Neural crest cell (in vitro differentiated cells): Measurements from ENCODE around the gene STPG3. TPM values are rescaled to one million over a fixed set of nuclear protein-coding genes. Genes with fewer than 3 reads are reported as not detected.

Experiments
- DNase-seq: peaks from one replicate; pipeline ENCODE4 v3.0.0; 2021; ENCODE audit warnings: low read depth, mixed read lengths, low spot score
- H3K27ac Mint-ChIP-seq: one replicate; pipeline ENCODE4 v1.8.0; 2021; ENCODE audit warnings: mild to moderate bottlenecking, mixed read lengths; ENCODE audit not compliant: unreplicated experiment
- H3K27me3 Mint-ChIP-seq: 2 replicates; pipeline ENCODE4 v1.8.0; 2021; ENCODE audit warnings: low read depth, mild to moderate bottlenecking, mixed read lengths
- H3K36me3 Mint-ChIP-seq: 2 replicates; pipeline ENCODE4 v1.8.0; 2021; ENCODE audit warnings: low read depth, mild to moderate bottlenecking, mixed read lengths
- H3K4me1 Mint-ChIP-seq: 2 replicates; pipeline ENCODE4 v1.8.0; 2021; ENCODE audit warnings: mixed read lengths
- H3K4me3 Mint-ChIP-seq: one replicate; pipeline ENCODE4 v1.8.0; 2021; ENCODE audit warnings: mild to moderate bottlenecking, mixed read lengths
- H3K9me3 Mint-ChIP-seq: 2 replicates; pipeline ENCODE4 v1.8.0; 2021; ENCODE audit warnings: mixed read lengths
- total RNA-seq: library from RNA; stranded (reverse); gene quantifications from 2 replicates; pipeline ENCODE4 v1.2.1, GENCODE V29; 2021
- TF ChIP-seq, protein P1 (sequence below): fragments of 200-600 bp; sonication (generic); conservative IDR thresholded peaks from 2 replicates; pipeline ENCODE4 v1.5.0; 2021; ENCODE audit warnings: antibody characterized with exemption, mild to moderate bottlenecking

Gene STPG3
- total RNA-seq, 1 donor from 2014 or later: 0.26 TPM

DNA sequence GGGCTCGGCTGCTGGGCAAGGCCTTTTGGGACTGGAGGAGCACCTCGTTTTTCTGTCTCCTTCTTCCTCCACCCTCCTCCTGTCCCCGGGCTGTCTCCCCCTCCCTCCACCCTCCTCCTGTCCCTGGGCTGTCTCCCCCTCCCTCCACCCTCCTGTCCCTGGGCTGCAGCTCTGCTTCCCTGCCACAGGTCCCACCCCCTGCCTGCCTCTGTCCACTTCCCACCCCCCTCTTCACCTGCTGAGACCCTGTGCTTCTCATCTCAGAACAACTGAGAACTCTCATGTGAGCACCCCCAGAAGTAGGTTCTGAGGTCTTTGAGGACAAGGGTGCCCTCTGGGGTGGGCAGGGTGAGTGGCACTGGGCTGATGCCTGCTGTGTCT is 20.6 kb downstream of the STPG3 start:
- TF ChIP-seq, protein P1, sequence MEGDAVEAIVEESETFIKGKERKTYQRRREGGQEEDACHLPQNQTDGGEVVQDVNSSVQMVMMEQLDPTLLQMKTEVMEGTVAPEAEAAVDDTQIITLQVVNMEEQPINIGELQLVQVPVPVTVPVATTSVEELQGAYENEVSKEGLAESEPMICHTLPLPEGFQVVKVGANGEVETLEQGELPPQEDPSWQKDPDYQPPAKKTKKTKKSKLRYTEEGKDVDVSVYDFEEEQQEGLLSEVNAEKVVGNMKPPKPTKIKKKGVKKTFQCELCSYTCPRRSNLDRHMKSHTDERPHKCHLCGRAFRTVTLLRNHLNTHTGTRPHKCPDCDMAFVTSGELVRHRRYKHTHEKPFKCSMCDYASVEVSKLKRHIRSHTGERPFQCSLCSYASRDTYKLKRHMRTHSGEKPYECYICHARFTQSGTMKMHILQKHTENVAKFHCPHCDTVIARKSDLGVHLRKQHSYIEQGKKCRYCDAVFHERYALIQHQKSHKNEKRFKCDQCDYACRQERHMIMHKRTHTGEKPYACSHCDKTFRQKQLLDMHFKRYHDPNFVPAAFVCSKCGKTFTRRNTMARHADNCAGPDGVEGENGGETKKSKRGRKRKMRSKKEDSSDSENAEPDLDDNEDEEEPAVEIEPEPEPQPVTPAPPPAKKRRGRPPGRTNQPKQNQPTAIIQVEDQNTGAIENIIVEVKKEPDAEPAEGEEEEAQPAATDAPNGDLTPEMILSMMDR: no peak
- Mint-ChIP-seq H3K27me3 (no peaks in the 10 kb centered on the region), H3K4me1 (peaks cover 9% of the 10 kb centered on the region), H3K4me3 (no peak overlapping the region), H3K27ac (no peak overlapping the region), H3K9me3 (no peaks in the 10 kb centered on the region), H3K36me3 (peaks cover 6% of the 10 kb centered on the region)
- DNase-seq: no peak

DNA sequence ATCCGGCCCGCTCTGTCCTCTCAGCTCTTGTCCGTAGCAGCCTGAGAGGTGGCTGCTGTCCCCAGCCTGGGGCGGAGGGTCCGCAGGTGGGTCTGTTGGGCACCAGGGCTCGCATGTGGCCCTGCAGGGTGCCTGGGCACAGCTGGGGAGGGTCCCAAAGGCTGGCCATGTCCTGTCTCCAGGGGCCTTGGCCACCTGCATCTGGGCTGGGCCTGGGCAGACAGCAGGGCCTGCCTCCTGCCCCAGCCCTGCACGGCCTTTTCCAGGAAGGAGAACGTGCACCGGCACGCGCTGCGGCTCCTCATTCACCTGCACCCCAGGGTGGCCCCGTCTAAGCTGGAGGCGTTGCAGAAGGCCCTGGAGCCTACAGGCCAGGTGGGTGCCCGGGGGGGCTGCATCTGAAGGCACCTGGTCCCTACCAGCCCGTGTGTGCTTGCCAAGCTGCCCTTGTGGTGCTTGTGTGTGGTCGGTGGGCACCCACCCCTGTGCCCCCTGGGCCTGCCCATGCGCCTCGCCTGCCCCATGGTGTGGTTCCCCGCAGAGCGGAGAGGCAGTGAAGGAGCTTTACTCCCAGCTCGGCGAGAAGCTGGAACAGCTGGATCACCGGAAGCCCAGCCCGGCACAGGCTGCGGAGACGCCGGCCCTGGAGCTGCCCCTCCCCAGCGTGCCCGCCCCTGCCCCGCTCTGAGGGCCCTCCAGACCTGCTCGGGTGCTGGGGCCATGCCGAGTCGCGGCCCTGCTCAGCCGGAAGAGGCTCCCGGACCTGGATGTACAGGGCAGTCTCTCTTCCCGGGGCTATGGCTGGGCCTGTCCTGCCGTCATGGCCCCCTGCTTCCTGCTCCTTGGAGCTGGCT is 21.4 kb downstream of the STPG3 start:
- no peak for DNase-seq
- peaks cover 13% of the 10 kb centered on the region for H3K4me1 Mint-ChIP-seq
- H3K9me3 Mint-ChIP-seq: no peaks in the 10 kb centered on the region
- peaks cover 6% of the 10 kb centered on the region for H3K36me3 Mint-ChIP-seq
- H3K27me3 Mint-ChIP-seq: no peaks in the 10 kb centered on the region
- TF ChIP-seq, protein P1: no peak
- H3K4me3 Mint-ChIP-seq: no peak overlapping the region
- no peak overlapping the region for H3K27ac Mint-ChIP-seq

DNA sequence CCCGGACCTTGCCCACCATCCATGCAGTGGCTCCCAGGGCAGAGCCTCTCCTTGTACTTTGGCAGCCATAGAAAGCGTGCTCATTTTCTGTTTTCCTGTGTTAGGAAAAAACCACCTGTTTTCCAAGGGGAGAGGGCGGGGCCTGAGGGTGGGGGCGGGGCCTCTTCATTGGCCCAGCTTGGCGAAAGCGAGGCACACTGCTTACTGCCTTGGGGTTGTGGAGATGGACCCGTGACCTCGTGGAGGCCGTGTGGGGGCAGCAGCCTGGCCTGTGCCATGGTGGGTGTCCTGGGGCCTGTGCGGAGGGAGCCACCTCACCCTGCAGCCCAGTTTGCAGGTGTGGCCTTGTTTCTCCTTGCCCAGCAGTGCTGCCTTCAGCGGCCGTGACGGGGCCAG is 22.0 kb downstream of the STPG3 start:
- DNase-seq: no peak
- no peak overlapping the region for H3K27ac Mint-ChIP-seq
- no peaks in the 10 kb centered on the region for H3K27me3 Mint-ChIP-seq
- TF ChIP-seq, protein P1: no peak
- no peaks in the 10 kb centered on the region for H3K9me3 Mint-ChIP-seq
- no peak overlapping the region for H3K4me3 Mint-ChIP-seq
- H3K4me1 Mint-ChIP-seq: peaks cover 13% of the 10 kb centered on the region
- peaks cover 6% of the 10 kb centered on the region for H3K36me3 Mint-ChIP-seq

DNA sequence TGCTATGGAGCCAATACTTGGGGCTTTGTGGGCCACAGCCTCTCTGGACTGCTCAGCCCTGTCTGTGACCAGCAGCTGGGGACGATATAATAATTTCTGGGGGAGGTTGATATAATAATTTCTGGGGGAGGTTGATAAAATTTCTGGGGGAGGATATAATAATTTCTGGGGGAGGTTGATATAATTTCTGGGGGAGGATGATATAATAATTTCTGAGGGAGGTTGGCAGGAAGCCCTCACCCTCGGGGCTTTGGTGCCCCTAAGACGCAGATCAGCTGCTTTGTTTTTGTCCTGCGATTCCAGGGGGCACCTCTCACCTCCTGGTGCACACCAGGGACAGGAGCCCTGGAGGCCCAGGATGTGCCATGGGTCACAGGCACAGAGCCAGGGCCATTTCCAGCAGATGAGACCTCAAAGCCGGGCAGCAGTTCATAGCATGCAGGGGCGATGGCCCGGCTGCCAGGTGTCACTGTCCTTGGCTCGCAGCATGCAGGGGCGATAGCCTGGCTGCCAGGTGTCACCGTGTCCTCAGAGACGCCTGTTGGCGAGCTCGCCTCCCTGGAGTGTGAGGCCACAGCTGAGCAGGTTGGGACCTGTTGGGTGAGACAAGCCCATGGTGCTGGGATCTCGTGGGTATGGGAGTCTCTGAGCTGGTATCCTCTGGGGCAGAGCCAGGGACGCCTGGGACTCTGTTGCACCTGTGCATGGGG is 22.7 kb downstream of the STPG3 start:
- H3K4me1 Mint-ChIP-seq: peaks cover 9% of the 10 kb centered on the region
- TF ChIP-seq, protein P1: no peak
- no peak overlapping the region for H3K4me3 Mint-ChIP-seq
- no peak overlapping the region for H3K27ac Mint-ChIP-seq
- no peaks in the 10 kb centered on the region for H3K9me3 Mint-ChIP-seq
- H3K36me3 Mint-ChIP-seq: peaks cover 2% of the 10 kb centered on the region
- DNase-seq: no peak
- H3K27me3 Mint-ChIP-seq: no peaks in the 10 kb centered on the region

DNA sequence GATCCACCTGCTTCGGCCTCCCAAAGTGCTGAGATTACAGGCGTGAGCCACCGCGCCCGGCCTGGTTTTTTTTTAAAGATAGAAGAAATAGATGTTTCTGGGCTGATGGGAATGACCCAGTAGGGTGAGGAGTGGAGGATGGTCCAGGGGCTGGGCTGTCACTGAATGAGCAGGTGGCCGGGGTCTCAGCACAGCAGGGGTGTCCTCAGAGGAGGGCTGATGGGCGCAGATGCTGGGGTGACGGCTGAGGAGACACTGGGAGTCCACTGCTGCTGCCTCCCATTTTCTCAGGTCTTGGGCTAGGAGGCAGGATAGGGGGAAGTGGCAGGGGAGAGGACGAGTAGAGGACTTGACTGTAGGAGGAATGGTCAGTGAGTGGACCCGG is 24.1 kb downstream of the STPG3 start:
- Mint-ChIP-seq H3K36me3 (no peaks in the 10 kb centered on the region), H3K9me3 (no peaks in the 10 kb centered on the region), H3K27ac (no peak overlapping the region), H3K27me3 (no peaks in the 10 kb centered on the region), H3K4me3 (no peak overlapping the region), H3K4me1 (peaks cover 8% of the 10 kb centered on the region)
- TF ChIP-seq, protein P1: no peak
- DNase-seq: no peak
